Activated T-cell treated with anti-CD3 and anti-CD28 coated beads, Interleukin-2, amount 50 U/mL, for 4 hours (primary cell): ENCODE measurements around the gene AP1B1. TPM values are rescaled to one million over a fixed set of nuclear protein-coding genes. Genes with fewer than 3 reads are reported as not detected.
"Not testable (repeated sequence)": the region's sequence is repeated elsewhere in the genome, so short reads cannot be mapped to it uniquely, and the experiment has no call there.

Source experiments
- ATAC-seq, 2 donors: fragments of 200-7000 bp; cut with Tn5 transposase; one replicate each; pipeline ENCODE4 v1.10.0; 2021
- DNase-seq: peaks from one replicate; pipeline ENCODE4 v3.0.0-alpha.2; 2020
- H3K27me3 Mint-ChIP-seq: one replicate; pipeline ENCODE4 v1.8.0; 2021; ENCODE audit warnings: low read depth, mixed read lengths
- H3K36me3 Mint-ChIP-seq: one replicate; pipeline ENCODE4 v1.8.0; 2022; ENCODE audit warnings: mixed read lengths; ENCODE audit not compliant: insufficient read depth
- H3K4me1 Mint-ChIP-seq: one replicate; pipeline ENCODE4 v1.8.0; 2021; ENCODE audit warnings: low read depth, mixed read lengths
- H3K4me3 Mint-ChIP-seq: one replicate; pipeline ENCODE4 v1.8.0; 2021; ENCODE audit warnings: mild to moderate bottlenecking, moderate library complexity, mixed read lengths
- H3K9me3 Mint-ChIP-seq: one replicate; pipeline ENCODE4 v1.8.0; 2021; ENCODE audit warnings: mixed read lengths
- total RNA-seq, 3 donors: library from RNA; stranded (reverse); gene quantifications; one replicate each; pipeline ENCODE4 v1.2.1, GENCODE V29; 2021

The AP1B1 gene
- total RNA-seq, 3 donors from 2014 or later, result 87.0 to 92.2 (median 89.8) TPM

DNA sequence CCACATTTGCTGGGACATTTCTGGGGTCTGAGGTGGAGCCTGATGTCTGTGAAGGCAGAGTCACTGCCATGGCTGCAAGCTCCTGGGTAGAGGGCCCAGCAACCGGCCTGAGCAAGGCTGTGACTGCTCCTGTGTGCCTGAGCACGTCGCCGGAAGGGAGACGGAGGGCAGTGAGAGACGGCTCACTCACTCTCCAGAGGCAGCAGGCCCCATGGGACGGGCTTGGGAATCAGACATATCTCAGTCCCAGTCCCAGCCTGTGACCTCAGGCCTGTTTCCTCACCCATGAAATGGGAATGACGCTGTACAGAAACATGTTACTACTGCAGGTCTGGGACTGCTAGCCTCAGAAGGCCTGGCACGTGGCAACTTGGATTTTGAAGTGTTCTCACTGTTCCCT, 36.5 kb downstream of the AP1B1 start:
- no peak for ATAC-seq
- Mint-ChIP-seq H3K27me3 (no peaks in the 10 kb centered on the region), H3K4me1 (no peaks in the 10 kb centered on the region), H3K4me3 (no peak overlapping the region), H3K9me3 (no peaks in the 10 kb centered on the region), H3K36me3 (peaks cover 33% of the 10 kb centered on the region)
- no peak for DNase-seq

DNA sequence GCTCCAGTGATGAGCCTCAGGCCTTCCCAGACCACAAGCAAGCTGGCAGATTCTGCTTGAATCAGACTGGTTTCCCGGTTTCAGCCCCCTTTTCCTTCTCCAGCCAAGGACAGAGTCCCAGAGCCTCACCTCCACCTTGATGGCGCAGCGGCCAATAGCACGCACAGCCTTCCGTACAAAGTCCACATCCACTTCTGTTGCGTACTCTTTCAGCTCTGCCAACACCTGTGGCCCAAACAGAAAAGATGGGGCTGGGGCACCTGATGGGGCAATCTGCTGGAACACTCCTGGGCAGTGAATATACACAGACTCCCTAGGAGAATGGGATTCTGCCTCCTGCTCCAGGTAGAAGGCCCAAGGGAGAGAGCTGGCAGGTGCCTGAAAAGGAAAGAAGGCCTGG, 37.3 kb downstream of the AP1B1 start:
- peaks cover 33% of the 10 kb centered on the region for H3K36me3 Mint-ChIP-seq
- no peak for DNase-seq
- ATAC-seq, result no peak

GRCh38 chr22:29348956-29349355, 39.4 kb downstream of the AP1B1 start:
- Mint-ChIP-seq H3K36me3 (peaks cover 32% of the 10 kb centered on the region), H3K4me3 (no peak overlapping the region), H3K9me3 (no peaks in the 10 kb centered on the region), H3K27me3 (no peaks in the 10 kb centered on the region), H3K4me1 (no peaks in the 10 kb centered on the region)
- no peak for ATAC-seq
- DNase-seq, result no peak

More for the DNA sequence above, 37.3 kb downstream of the AP1B1 start:
- Mint-ChIP-seq H3K4me1 (no peaks in the 10 kb centered on the region), H3K27me3 (no peaks in the 10 kb centered on the region), H3K4me3 (no peak overlapping the region), H3K9me3 (no peaks in the 10 kb centered on the region)

DNA sequence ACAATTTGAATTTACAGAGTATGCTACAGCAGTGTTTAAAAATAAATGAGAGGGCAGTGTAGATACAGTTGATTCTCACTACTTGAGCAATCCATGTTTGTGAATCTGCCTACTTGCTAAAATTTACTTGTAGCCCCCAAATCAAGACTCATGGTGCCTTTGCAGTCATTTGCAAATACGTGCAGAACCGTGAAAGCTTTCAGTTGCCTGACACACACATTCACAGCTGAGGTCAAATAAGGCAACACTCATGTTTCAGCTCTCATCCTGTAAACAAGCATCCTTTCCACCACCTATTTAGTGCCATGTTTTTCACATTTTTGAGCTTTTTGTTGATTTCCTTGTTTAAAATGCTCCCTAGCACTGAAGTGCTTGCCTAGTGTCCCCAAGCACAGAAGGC, 40.3 kb downstream of the AP1B1 start:
- Mint-ChIP-seq H3K4me1 (no peaks in the 10 kb centered on the region), H3K4me3 (no peak overlapping the region), H3K27me3 (no peaks in the 10 kb centered on the region), H3K36me3 (peaks cover 32% of the 10 kb centered on the region), H3K9me3 (no peaks in the 10 kb centered on the region)
- ATAC-seq (no peak), DNase-seq (no peak)

DNA sequence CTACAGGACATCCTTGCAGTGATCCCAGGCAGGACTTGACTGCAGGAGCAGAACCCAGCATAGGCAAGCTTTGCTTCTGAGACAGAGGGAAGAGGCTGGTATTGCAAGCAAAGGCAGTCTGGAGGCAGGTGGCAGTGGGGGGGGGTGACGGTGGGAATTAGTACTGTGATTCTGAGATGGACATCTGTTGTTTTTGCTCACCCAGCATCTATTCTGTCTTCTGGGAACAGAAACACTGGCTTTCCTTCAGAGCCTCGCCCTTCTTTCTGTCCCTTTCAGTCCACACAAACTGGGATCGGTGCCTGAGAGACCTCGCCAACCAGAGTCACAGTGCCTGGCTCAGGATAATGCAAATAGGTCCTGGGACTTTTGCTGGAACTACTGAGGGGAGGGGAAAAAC, 41.7 kb downstream of the AP1B1 start:
- Mint-ChIP-seq H3K4me1 (no peaks in the 10 kb centered on the region), H3K36me3 (peaks cover 35% of the 10 kb centered on the region)

GRCh38 chr22:29345932-29346331, 42.4 kb downstream of the AP1B1 start:
- DNase-seq (no peak), ATAC-seq (no peak)
- Mint-ChIP-seq H3K27me3 (no peaks in the 10 kb centered on the region), H3K4me1 (no peaks in the 10 kb centered on the region), H3K4me3 (no peak overlapping the region), H3K36me3 (peaks cover 28% of the 10 kb centered on the region), H3K9me3 (no peaks in the 10 kb centered on the region)

More for the DNA sequence above, 41.7 kb downstream of the AP1B1 start:
- no peak overlapping the region for H3K4me3 Mint-ChIP-seq
- H3K27me3 Mint-ChIP-seq, result no peaks in the 10 kb centered on the region
- DNase-seq, result no peak
- H3K9me3 Mint-ChIP-seq, result no peaks in the 10 kb centered on the region
- ATAC-seq, result no peak

- not testable (repeated sequence) for ATAC-seq, DNase-seq, H3K4me1 Mint-ChIP-seq, H3K4me3 Mint-ChIP-seq, H3K9me3 Mint-ChIP-seq, H3K27me3 Mint-ChIP-seq
- H3K36me3 Mint-ChIP-seq, result peaks cover 31% of the 10 kb centered on the region
Measured at GRCh38 chr22:29344889-29345288, 43.5 kb downstream of the AP1B1 start.

GRCh38 chr22:29344137-29344536, 44.2 kb downstream of the AP1B1 start:
- H3K36me3 Mint-ChIP-seq, result peaks cover 33% of the 10 kb centered on the region
- H3K9me3 Mint-ChIP-seq, result no peaks in the 10 kb centered on the region
- DNase-seq, result no peak
- ATAC-seq, result no peak
- H3K27me3 Mint-ChIP-seq, result no peaks in the 10 kb centered on the region
- H3K4me1 Mint-ChIP-seq, result no peaks in the 10 kb centered on the region
- no peak overlapping the region for H3K4me3 Mint-ChIP-seq

DNA sequence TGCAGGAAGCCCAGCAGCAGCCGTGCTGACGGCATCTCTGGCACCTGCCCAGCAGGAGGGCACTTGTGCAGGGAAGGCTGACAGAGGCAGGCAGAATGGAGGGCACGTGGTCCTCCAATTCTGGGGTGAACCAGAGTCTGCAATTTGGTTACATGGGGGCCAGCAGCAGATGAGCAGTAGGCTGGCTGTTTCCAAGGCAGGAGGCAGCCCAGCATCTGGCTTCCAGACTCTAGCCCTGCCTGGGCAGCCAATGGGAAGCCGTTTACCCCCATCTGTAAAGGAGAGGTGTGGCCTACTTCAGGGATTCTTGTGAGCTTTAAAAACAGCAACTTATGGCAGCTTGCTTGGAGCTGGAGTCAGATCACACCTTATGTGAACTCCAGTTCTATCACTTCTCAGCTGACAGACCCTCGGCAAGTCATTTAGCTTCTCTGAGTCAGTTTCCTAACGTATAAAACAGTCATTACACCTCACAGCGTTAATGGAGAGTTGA, 45.0 kb downstream of the AP1B1 start:
- DNase-seq, result no peak
- Mint-ChIP-seq H3K27me3 (no peaks in the 10 kb centered on the region), H3K36me3 (peaks cover 36% of the 10 kb centered on the region), H3K9me3 (no peaks in the 10 kb centered on the region), H3K4me3 (no peak overlapping the region), H3K4me1 (no peaks in the 10 kb centered on the region)
- peak in 1 of 2 donors; percentile 58 for ATAC-seq

- ATAC-seq (no peak), DNase-seq (no peak)
- Mint-ChIP-seq H3K9me3 (no peaks in the 10 kb centered on the region), H3K4me3 (no peak overlapping the region), H3K36me3 (peaks cover 38% of the 10 kb centered on the region), H3K27me3 (no peaks in the 10 kb centered on the region), H3K4me1 (no peaks in the 10 kb centered on the region)
Measured at GRCh38 chr22:29342577-29343312, 45.6 kb downstream of the AP1B1 start.

- H3K27me3 Mint-ChIP-seq, result no peaks in the 10 kb centered on the region
- H3K4me1 Mint-ChIP-seq, result no peaks in the 10 kb centered on the region
- peaks cover 34% of the 10 kb centered on the region for H3K36me3 Mint-ChIP-seq
- ATAC-seq (no peak), DNase-seq (no peak)
- no peaks in the 10 kb centered on the region for H3K9me3 Mint-ChIP-seq
- no peak overlapping the region for H3K4me3 Mint-ChIP-seq
Measured at GRCh38 chr22:29342177-29342576, 46.2 kb downstream of the AP1B1 start.

DNA sequence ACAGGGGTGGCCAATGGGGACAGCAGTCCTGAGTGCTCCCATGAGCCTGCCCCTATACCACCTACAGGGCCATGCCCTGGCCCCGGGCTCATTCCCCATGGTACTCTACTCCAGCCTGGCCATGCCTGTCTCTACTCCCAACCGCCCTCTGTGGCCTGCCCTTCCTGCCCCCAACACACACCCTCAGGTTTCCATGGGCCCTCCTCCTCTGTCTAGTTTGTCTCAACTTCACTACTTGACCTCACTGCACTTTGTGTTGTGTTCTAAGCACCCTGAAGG, 46.6 kb downstream of the AP1B1 start:
- no peaks in the 10 kb centered on the region for H3K4me1 Mint-ChIP-seq
- peaks cover 37% of the 10 kb centered on the region for H3K36me3 Mint-ChIP-seq
- no peak for DNase-seq
- ATAC-seq, result no peak
- H3K27me3 Mint-ChIP-seq, result no peaks in the 10 kb centered on the region
- no peaks in the 10 kb centered on the region for H3K9me3 Mint-ChIP-seq
- H3K4me3 Mint-ChIP-seq, result no peak overlapping the region

DNA sequence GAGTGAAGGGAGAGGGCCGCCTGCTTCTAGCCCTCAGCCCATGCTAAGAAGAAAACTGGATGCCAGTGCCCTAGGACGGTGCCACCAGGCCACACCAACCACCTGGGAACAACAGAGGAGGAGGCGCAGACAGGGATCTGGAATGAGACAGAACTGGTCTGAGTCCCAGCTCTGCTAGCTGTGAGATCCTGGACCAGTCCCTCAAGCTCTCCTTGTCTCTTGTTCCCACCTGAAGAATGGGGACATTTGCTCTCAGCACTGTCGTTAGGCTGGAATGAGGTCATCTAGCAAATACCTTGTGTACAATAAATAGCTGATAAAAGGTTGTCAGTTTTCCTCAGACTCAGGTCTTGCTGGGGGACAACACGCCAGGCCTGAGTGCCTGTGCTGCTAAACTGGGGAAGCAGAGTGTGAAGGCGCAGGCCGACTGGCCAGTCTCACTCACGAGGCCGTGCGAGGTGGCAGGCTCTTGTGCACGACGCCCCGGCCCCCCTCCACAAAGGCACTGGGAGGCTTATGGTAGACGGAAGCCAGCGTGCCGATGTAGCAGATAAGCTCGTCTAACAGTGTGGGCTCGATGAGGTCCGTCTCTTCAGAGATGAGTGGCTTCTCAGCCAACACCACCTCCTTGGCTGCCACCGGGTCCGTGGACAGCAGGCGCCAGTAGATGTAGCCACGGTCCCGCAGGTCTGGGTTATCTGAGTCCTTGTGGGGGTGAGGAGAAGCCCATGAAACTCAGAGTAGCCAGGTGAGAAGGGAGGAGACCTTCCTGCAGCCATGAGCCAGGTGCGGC, 47.1 kb downstream of the AP1B1 start:
- ATAC-seq (no peak), DNase-seq (no peak)
- H3K4me3 Mint-ChIP-seq, result no peak overlapping the region
- peaks cover 39% of the 10 kb centered on the region for H3K36me3 Mint-ChIP-seq
- H3K9me3 Mint-ChIP-seq, result no peaks in the 10 kb centered on the region
- H3K4me1 Mint-ChIP-seq, result no peaks in the 10 kb centered on the region
- H3K27me3 Mint-ChIP-seq, result no peaks in the 10 kb centered on the region

DNA sequence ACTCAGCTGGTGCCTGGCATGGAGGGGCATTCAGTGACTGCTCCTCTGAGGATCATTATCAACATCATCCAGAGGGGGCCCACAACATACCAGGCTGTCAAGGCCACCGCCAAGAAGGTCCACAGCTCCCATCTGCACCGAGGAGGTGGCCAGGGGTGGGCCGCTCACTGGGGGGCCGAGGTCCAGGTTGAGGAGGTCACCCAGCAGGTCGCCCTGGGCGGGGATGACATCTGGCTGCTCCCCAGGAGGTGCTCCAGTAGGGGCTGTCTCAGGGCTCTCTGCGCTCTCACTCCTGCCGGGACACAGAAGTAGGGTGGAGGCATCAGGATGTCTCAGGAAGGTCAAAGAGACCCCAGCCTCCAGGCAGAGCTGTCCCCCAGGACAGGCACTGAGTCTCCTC, 47.8 kb downstream of the AP1B1 start:
- no peaks in the 10 kb centered on the region for H3K27me3 Mint-ChIP-seq
- H3K4me3 Mint-ChIP-seq, result no peak overlapping the region
- H3K36me3 Mint-ChIP-seq, result peaks cover 46% of the 10 kb centered on the region
- no peaks in the 10 kb centered on the region for H3K4me1 Mint-ChIP-seq
- DNase-seq, result no peak
- ATAC-seq, result no peak
- no peaks in the 10 kb centered on the region for H3K9me3 Mint-ChIP-seq
